BJ (cell line): ENCODE data around the gene ZBTB20. TPM values are rescaled to one million over a fixed set of nuclear protein-coding genes. Genes with fewer than 3 reads are reported as not detected.
"Not testable (repeated sequence)": the region's sequence is repeated elsewhere in the genome, so short reads cannot be mapped to it uniquely, and the experiment has no call there.

Experiments
- CTCF ChIA-PET: fragments of 350-600 bp; formaldehyde crosslinking; extraction: SDS; loops from one replicate; lab custom pipeline; 2021; ENCODE audit warnings: antibody characterized with exemption, inconsistent platforms; lab: Yijun Ruan, JAX
- POLR2A ChIA-PET: fragments of 300-600 bp; sonication (Branson Sonifier 250); formaldehyde crosslinking; extraction: SDS; loops from one replicate; lab custom pipeline; 2021; ENCODE audit warnings: antibody characterized with exemption; lab: Charles Lee
- DNase-seq: peaks from one replicate; pipeline ENCODE4 v3.0.0-alpha.2; 2011; ENCODE audit warnings: low read depth
- H3K27me3 ChIP-seq: 2 replicates; pipeline ENCODE4 v1.6.0; 2011; ENCODE audit warnings: low read length; ENCODE audit not compliant: control insufficient read depth, insufficient read depth
- H3K36me3 ChIP-seq: 2 replicates; pipeline ENCODE4 v1.5.1; 2011; ENCODE audit warnings: low read length; ENCODE audit not compliant: control insufficient read depth, insufficient read depth
- H3K4me3 ChIP-seq: 2 replicates; pipeline ENCODE4 v1.5.1; 2011; ENCODE audit warnings: low read depth, mild to moderate bottlenecking, control low read depth, low read length
- CTCF ChIP-seq: IDR thresholded peaks from 2 replicates; pipeline ENCODE4 v1.5.1; 2011; ENCODE audit warnings: low read depth, mild to moderate bottlenecking, control low read depth, inconsistent platforms, low read length, moderate library complexity; ENCODE audit not compliant: insufficient read depth
- polyA plus RNA-seq: library from polyadenylated mRNA; depleted of rRNA; stranded (reverse); fragments of >200 nt; gene quantifications from 2 replicates; pipeline ENCODE4 v1.2.3, GENCODE V29; 2011

ZBTB20 gene
- polyA plus RNA-seq, 1 experiment = 6.0 TPM

- POLR2A ChIA-PET = no interaction called here
- CTCF ChIA-PET = no interaction called here
These were observed 324.0 kb downstream of the ZBTB20 start for GRCh38 chr3:114823061-114823460.

DNA sequence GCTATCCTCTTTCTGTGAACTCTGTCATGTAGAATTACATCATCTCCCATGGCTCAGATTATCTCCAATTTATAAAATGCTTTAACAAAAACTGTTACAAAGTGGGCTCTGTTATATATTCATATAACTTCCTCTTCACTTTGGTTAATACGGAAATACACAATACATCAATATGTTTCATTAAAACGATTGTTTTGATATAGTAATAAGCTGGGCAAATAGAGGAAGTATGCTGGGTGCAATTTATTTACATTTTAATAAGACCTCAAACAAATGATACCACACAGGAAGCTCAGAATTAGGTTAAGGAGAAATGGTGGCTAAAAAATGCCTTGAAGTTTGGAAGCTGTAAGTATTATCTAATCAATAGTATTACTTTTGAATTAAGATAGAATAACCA lies 331.0 kb downstream of the ZBTB20 start:
- Histone ChIP-seq H3K36me3 (no peaks in the 10 kb centered on the region), H3K4me3 (no peak overlapping the region), H3K27me3 (no peaks in the 10 kb centered on the region)
- ChIA-PET CTCF (no interaction called here), POLR2A (no interaction called here)
- no peak for DNase-seq
- TF ChIP-seq CTCF = no peak

More at GRCh38 chr3:114823061-114823460, 324.0 kb downstream of the ZBTB20 start:
- no peak for DNase-seq
- Histone ChIP-seq H3K4me3 (no peak overlapping the region), H3K36me3 (no peaks in the 10 kb centered on the region), H3K27me3 (no peaks in the 10 kb centered on the region)
- no peak for TF ChIP-seq CTCF

GRCh38 chr3:114812541-114813238 lies 334.4 kb downstream of the ZBTB20 start:
- CTCF ChIA-PET, H3K27me3 ChIP-seq, H3K4me3 ChIP-seq, H3K36me3 ChIP-seq, DNase-seq, POLR2A ChIA-PET: not testable (repeated sequence)

- ChIA-PET POLR2A (no interaction called here), CTCF (no interaction called here)
- no peak overlapping the region for H3K4me3 ChIP-seq
- H3K27me3 ChIP-seq = no peaks in the 10 kb centered on the region
- no peak for DNase-seq
- no peaks in the 10 kb centered on the region for H3K36me3 ChIP-seq
- no peak for TF ChIP-seq CTCF
These were observed 337.2 kb downstream of the ZBTB20 start for GRCh38 chr3:114809668-114810413.

- H3K4me3 ChIP-seq = no peak overlapping the region
- DNase-seq = no peak
- no peak for TF ChIP-seq CTCF
- no peaks in the 10 kb centered on the region for H3K27me3 ChIP-seq
- POLR2A ChIA-PET = no interaction called here
- H3K36me3 ChIP-seq = no peaks in the 10 kb centered on the region
- CTCF ChIA-PET = no interaction called here
These were observed 343.0 kb downstream of the ZBTB20 start for GRCh38 chr3:114804099-114804498.
